HL-60 (cell line): Measurements from ENCODE around the gene CALU.

Experiments used
- DNase-seq, 2 experiments: peaks; one replicate each; pipeline ENCODE4 v3.0.0-alpha.2; 2010 to 2020; ENCODE audit warnings: low read depth in 1 of 2, low spot score in 1 of 2
- H3K27ac ChIP-seq: fragments of 250-450 bp; sonication (Bioruptor Pico); replicated peaks from 2 replicates; pipeline ENCODE4 v1.5.1; 2020; ENCODE audit warnings: mild to moderate bottlenecking, moderate library complexity
- H3K27me3 ChIP-seq: fragments of 250-450 bp; sonication (Bioruptor Pico); 2 replicates; pipeline ENCODE4 v1.5.1; 2021; ENCODE audit warnings: mild to moderate bottlenecking, moderate library complexity; ENCODE audit not compliant: insufficient read depth, poor library complexity, severe bottlenecking
- H3K4me3 ChIP-seq: replicated peaks from 2 replicates; pipeline ENCODE4 v1.5.1; 2011; ENCODE audit warnings: mild to moderate bottlenecking, control low read depth, low read length; ENCODE audit not compliant: insufficient read depth
- CTCF ChIP-seq: IDR thresholded peaks from one replicate; pipeline ENCODE4 v1.5.1; 2011; ENCODE audit warnings: low read length, control low read depth, inconsistent platforms; ENCODE audit not compliant: insufficient read depth
- GABPA ChIP-seq: IDR thresholded peaks from 2 replicates; pipeline ENCODE4 v1.6.1; 2012; ENCODE audit warnings: low read depth
- POLR2AphosphoS5 ChIP-seq: IDR thresholded peaks from 2 replicates; pipeline ENCODE4 v1.6.1; 2012; ENCODE audit warnings: low read depth
- REST ChIP-seq: IDR thresholded peaks from 2 replicates; pipeline ENCODE4 v1.6.1; 2012; ENCODE audit warnings: low read depth; ENCODE audit not compliant: insufficient replicate concordance
- SPI1 ChIP-seq: IDR thresholded peaks from 2 replicates; pipeline ENCODE4 v1.6.1; 2012; ENCODE audit warnings: low read depth, mild to moderate bottlenecking, borderline replicate concordance
- long read RNA-seq: library from polyadenylated mRNA; unstranded; transcript quantifications from one replicate; pipeline ENCODE4 v2.0.0, GENCODE V29; 2020

Gene CALU
- long read RNA-seq, full-length matches to known transcripts, result 1,242 of 1,347 reads
- long read RNA-seq, partial matches to known transcripts, result 24 of 1,347 reads
- long read RNA-seq, other reads (novel, unspliced or antisense), result 81 of 1,347 reads

- TF ChIP-seq GABPA (peak; percentile 75), REST (no peak), POLR2AphosphoS5 (peak; percentile 81)
- Histone ChIP-seq H3K27me3 (no peaks in the 10 kb centered on the region), H3K4me3 (peak within 1 kb of the TSS; percentile 96), H3K27ac (peak within 1 kb of the TSS; percentile 74)
- DNase-seq, result peak; percentile 88 to 97
These were observed at the start of gene CALU for GRCh38 chr7:128739048-128739962. CALU (plus strand) TSS chr7:128739359; CDS start chr7:128748584, 9,225 bp downstream.

- TF ChIP-seq CTCF, result no peak
- no peak for DNase-seq
- Histone ChIP-seq H3K27me3 (peaks cover 1% of the 10 kb centered on the region), H3K4me3 (no peak overlapping the region), H3K27ac (no peak overlapping the region)
These were observed 47.9 kb upstream of the CALU start for GRCh38 chr7:128691227-128691626.

DNA sequence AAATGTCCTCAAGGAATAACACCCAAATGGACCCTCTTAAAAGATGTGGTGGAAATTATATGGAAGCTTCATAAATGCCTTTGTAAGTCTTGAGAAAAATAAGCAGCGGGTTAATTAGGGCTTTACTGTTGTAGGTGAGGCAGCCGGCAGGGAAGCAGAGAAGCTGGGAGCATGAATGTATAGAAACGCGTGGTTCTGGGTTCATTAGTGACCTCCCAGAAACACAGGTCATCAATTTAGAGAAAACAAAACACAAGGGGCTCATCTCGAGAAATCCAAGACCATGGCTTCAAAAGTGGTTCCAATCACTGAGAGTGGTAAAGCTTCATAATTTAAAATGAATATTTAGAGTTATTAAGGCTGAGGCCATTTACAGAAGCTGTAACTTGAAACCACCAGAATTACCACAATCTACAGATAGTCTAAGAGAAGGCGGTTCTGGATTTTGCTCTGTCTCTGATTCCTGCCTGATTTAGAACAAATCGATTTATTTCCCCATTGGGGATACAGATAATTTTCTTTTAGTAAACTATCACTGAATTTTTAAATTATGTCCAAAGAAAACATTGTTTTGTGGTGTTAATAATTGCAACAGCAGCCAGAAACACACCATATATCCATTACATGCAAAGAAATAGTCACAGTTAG is 46.4 kb upstream of the CALU start:
- H3K27ac ChIP-seq, result no peak overlapping the region
- H3K4me3 ChIP-seq, result no peak overlapping the region
- TF ChIP-seq CTCF, result no peak
- TF ChIP-seq GABPA, result no peak
- TF ChIP-seq REST, result no peak
- TF ChIP-seq SPI1, result no peak
- no peak for TF ChIP-seq POLR2AphosphoS5
- H3K27me3 ChIP-seq, result peaks cover 9% of the 10 kb centered on the region
- DNase-seq, result no peak

DNA sequence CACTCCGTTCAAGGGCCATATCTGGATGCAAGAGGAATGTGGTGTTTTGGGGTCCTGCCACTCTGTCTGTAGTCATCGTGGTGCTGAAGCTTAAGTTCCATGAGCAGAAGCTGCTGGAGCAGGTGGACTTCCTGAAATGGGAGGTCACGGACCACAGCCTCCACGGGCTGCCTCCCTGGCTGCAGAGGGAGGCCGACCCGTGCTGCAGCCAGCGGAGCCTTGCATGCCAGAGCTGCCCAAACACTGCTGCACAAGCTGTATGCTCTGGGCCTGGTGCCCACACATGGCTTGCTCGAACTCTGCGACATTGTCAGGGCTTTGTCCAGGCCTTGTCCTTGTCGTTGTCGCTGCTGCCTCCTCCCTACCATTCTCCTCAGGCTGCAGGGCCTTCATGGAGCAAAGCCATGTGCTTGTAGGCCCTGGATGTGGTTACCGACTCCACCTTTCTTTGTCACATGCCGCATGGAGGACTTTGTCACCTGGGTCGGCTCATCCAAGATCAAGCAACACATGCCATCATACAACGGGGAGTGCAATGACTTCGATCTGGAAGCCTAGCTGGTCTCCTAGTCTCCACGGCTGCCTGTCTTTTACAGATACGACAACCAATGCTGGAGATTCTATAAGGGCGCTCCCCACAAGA is 45.7 kb upstream of the CALU start:
- H3K27ac ChIP-seq, result no peak overlapping the region
- H3K4me3 ChIP-seq, result no peak overlapping the region
- TF ChIP-seq GABPA (no peak), SPI1 (no peak), CTCF (no peak), POLR2AphosphoS5 (no peak), REST (no peak)
- peaks cover 12% of the 10 kb centered on the region for H3K27me3 ChIP-seq
- no peak for DNase-seq
